K562 (cell line): Measurements from ENCODE around the gene DDX11. TPM values are rescaled to one million over a fixed set of nuclear protein-coding genes. Genes with fewer than 3 reads are reported as not detected.
"Not testable (repeated sequence)": the region's sequence is repeated elsewhere in the genome, so short reads cannot be mapped to it uniquely, and the experiment has no call there.

Experiments
- ATAC-seq: fragments of 200-7000 bp; cut with Tn5 transposase; 3 replicates; pipeline ENCODE4 v1.9.1; 2020; ENCODE audit warnings: moderate library complexity
- BruUV-seq: library from RNA; stranded (reverse); fragments of 400-500 nt; replicated peaks from 2 replicates; lab custom pipeline; 2021; lab: Mats Ljungman, UMichigan
- CTCF ChIA-PET: fragments of 300-600 bp; formaldehyde crosslinking; extraction: SDS; loops from one replicate; lab custom pipeline; 2021; ENCODE audit warnings: low intra/inter-chr PET ratio; lab: Yijun Ruan, JAX
- POLR2A ChIA-PET: fragments of 300-600, 350-650 bp; sonication (Branson Sonifier 250); formaldehyde crosslinking; extraction: SDS; loops from one replicate; lab custom pipeline; 2021; ENCODE audit warnings: antibody characterized with exemption, inconsistent platforms; lab: Yijun Ruan, JAX
- DNase-seq, 4 experiments: peaks; one replicate each; pipeline versions ENCODE4 v3.0.0 to v3.0.0-alpha.2; 2011 to 2018; ENCODE audit warnings: low spot score in 3 of 4, mixed read lengths in 3 of 4; ENCODE audit errors: extremely low read depth in 1 of 4
- FAIRE-seq: peaks from 2 replicates; lab custom pipeline; 2011; peaks lifted over from hg19 to GRCh38; lab: Jason Lieb, UNC
- H2AFZ ChIP-seq: 2 replicates; pipeline ENCODE4 v1.6.0; 2011; ENCODE audit warnings: low read depth, low read length, control low read depth, inconsistent platforms
- H3K27ac ChIP-seq: fragments of 200-600 bp; 3 replicates; pipeline ENCODE4 v1.8.0; 2011; ENCODE audit warnings: low read depth, mild to moderate bottlenecking, control low read depth, inconsistent platforms, low read length, moderate library complexity, mixed read lengths; ENCODE audit errors: extremely low read depth
- H3K27me3 ChIP-seq, 2 experiments: fragments of 300-600 bp in 1 of 2; 2 replicates in 1 of 2; 3 replicates in 1 of 2; pipeline versions ENCODE4 v1.6.0 to v1.8.0; 2011; ENCODE audit warnings: inconsistent platforms in 2 of 2, low read length in 2 of 2, mild to moderate bottlenecking in 1 of 2, mixed read lengths in 1 of 2, moderate library complexity in 1 of 2; ENCODE audit not compliant: control insufficient read depth in 2 of 2, insufficient read depth in 2 of 2
- H3K36me3 ChIP-seq: fragments of 300-600 bp; 3 replicates; pipeline ENCODE4 v1.8.0; 2011; ENCODE audit warnings: mild to moderate bottlenecking, low read length, inconsistent platforms; ENCODE audit not compliant: control insufficient read depth, insufficient read depth
- H3K4me1 ChIP-seq, 2 experiments: fragments of 200-600 bp in 1 of 2; replicated peaks in 1 of 2; 2 replicates in 1 of 2; 3 replicates in 1 of 2; pipeline versions ENCODE4 v1.5.1 to v1.8.0; 2011; ENCODE audit warnings: inconsistent platforms in 2 of 2, low read length in 2 of 2, mild to moderate bottlenecking in 1 of 2, mixed read lengths in 1 of 2, moderate library complexity in 1 of 2; ENCODE audit not compliant: control insufficient read depth in 2 of 2, insufficient read depth in 2 of 2
- H3K4me2 ChIP-seq: 2 replicates; pipeline ENCODE4 v1.6.1; 2011; ENCODE audit warnings: low read length, control low read depth, inconsistent platforms, mixed read lengths; ENCODE audit not compliant: insufficient read depth
- H3K4me3 ChIP-seq: fragments of 200-600 bp; sonication (generic), shearing (Covaris generic); 2 replicates; pipeline ENCODE4 v1.5.1; 2016; ENCODE audit warnings: control low read depth, inconsistent platforms
- H3K79me2 ChIP-seq: fragments of 200-600 bp; 3 replicates; pipeline ENCODE4 v1.8.0; 2011; ENCODE audit warnings: low read length, inconsistent platforms; ENCODE audit not compliant: control insufficient read depth, insufficient read depth
- H3K9ac ChIP-seq, 2 experiments: 2 replicates each; pipeline versions ENCODE4 v1.6.0 to v1.6.1; 2011; ENCODE audit warnings: low read depth in 2 of 2, low read length in 2 of 2, control low read depth in 1 of 2, inconsistent platforms in 1 of 2, mild to moderate bottlenecking in 1 of 2, mixed read lengths in 1 of 2; ENCODE audit not compliant: insufficient read depth in 1 of 2
- H3K9me1 ChIP-seq: one replicate; pipeline ENCODE4 v1.6.0; 2011; ENCODE audit warnings: inconsistent platforms, mild to moderate bottlenecking, low read length, moderate library complexity; ENCODE audit not compliant: control insufficient read depth, insufficient read depth
- H3K9me3 ChIP-seq: replicated peaks from 2 replicates; pipeline ENCODE4 v1.5.1; 2011; ENCODE audit warnings: low read depth, low read length, inconsistent platforms; ENCODE audit not compliant: control insufficient read depth, insufficient read depth
- H4K20me1 ChIP-seq: replicated peaks from 2 replicates; pipeline ENCODE4 v1.6.1; 2011; ENCODE audit warnings: low read length, inconsistent platforms, mixed read lengths; ENCODE audit not compliant: control insufficient read depth, insufficient read depth
- CEBPB ChIP-seq: fragments of 450-650 bp; IDR thresholded peaks from 2 replicates; pipeline ENCODE4 v1.6.1; 2016; ENCODE audit warnings: missing genetic modification characterization, missing compliant biosample characterization
- WGBS: fragments of 100-300 bp; shearing (Covaris generic); methylation state at CpG from one replicate; pipeline ENCODE4 v1.1.6; 2016; ENCODE audit warnings: low coverage, mixed read lengths; ENCODE audit not compliant: insufficient coverage; ENCODE audit errors: missing lambda C conversion rate; 5-methylcytosine and 5-hydroxymethylcytosine counted together
- in situ Hi-C: fragments of 300-500 bp; cut with MboI; formaldehyde crosslinking; loops from 4 replicates; pipeline ENCODE4 v1.15.0; 2018; ENCODE audit warnings: inconsistent platforms, mixed read lengths
- intact Hi-C: fragments of 100-400 bp; cut with micrococcal nuclease; formaldehyde crosslinking; loops from 2 replicates; pipeline ENCODE4 v1.14.2; 2022
- polyA plus RNA-seq, 8 experiments: library from polyadenylated mRNA; depleted of rRNA in 4 of 8; stranded (reverse) in 5 of 8; unstranded in 3 of 8; fragments of >200 nt; fragmentation: Nextera tagmentation in 2 of 8; fragmentation: Illumina TruSeq in 1 of 8; extraction: Ambion mirVana in 2 of 8; extraction: Trizol in 1 of 8; gene quantifications; 2 replicates each; pipeline versions ENCODE4 v1.2.1 to v1.2.3, GENCODE V29; 2011 to 2014; ENCODE audit warnings: inconsistent platforms in 1 of 8, missing spikeins in 1 of 8
- total RNA-seq, 7 experiments: library from RNA; depleted of rRNA in 6 of 7; stranded (reverse); fragments of >200 nt in 6 of 7; fragmentation: Illumina TruSeq in 2 of 7; extraction: Trizol in 2 of 7; gene quantifications; 2 replicates each; pipeline versions ENCODE4 v1.2.1 to v1.2.3, GENCODE V29; 2011 to 2021; ENCODE audit warnings: low replicate concordance in 1 of 7

DDX11 gene
- total and polyA plus RNA-seq, 9 of the 15 experiments (the other 6 are each of a cell fraction or from before 2014, with no cell fraction given): 3.6 to 93.2 (median 42.5) TPM

- FAIRE-seq, H2AFZ ChIP-seq, H3K27me3 ChIP-seq, POLR2A ChIA-PET, H3K9me1 ChIP-seq, H3K27ac ChIP-seq, H3K36me3 ChIP-seq, H3K9ac ChIP-seq, CTCF ChIA-PET, H3K4me2 ChIP-seq, DNase-seq, ATAC-seq, BruUV-seq, H3K4me3 ChIP-seq, H4K20me1 ChIP-seq, H3K9me3 ChIP-seq, H3K79me2 ChIP-seq: not testable (repeated sequence)
- intact Hi-C loops: loop anchor here (5.0 kb wide), 1 partner anchor 122 kb away; no protein-coding TSS in a partner anchor
- WGBS: 12% methylated on average over 3 of the region's 3 CpGs
- in situ Hi-C loops: loop anchor here (5.0 kb wide), 1 partner anchor 102 kb away; no protein-coding TSS in a partner anchor
- peaks cover 0 to 25% of the 10 kb centered on the region in 2 experiments; a peak in 2 of 5 replicates for H3K4me1 ChIP-seq
- peak; percentile 58; the same call in 1 of the 2 replicates for TF ChIP-seq CEBPB (tag)
Observed at GRCh38 chr12:31115092-31115601, 41.5 kb downstream of the DDX11 start.

- H3K9me1 ChIP-seq, FAIRE-seq, H3K79me2 ChIP-seq, DNase-seq, H3K9me3 ChIP-seq, H3K27me3 ChIP-seq, H2AFZ ChIP-seq, BruUV-seq, H3K9ac ChIP-seq, POLR2A ChIA-PET, H3K4me3 ChIP-seq, H3K36me3 ChIP-seq, H3K4me2 ChIP-seq, H3K27ac ChIP-seq, H4K20me1 ChIP-seq: not testable (repeated sequence)
- intact Hi-C loops: loop anchor here (5.0 kb wide), 1 partner anchor 120 kb away; no protein-coding TSS in a partner anchor
- CTCF ChIA-PET: interaction anchor here (0.7 to 1.8 kb wide), 2 partner anchors 101 to 155 kb away, joined by 3 to 11 read pairs; no protein-coding TSS in a partner anchor
- H3K4me1 ChIP-seq: peaks cover 0 to 30% of the 10 kb centered on the region in 2 experiments; a peak in 2 of 5 replicates
- ATAC-seq: peak; percentile 25
- WGBS: 20% methylated on average over 7 of the region's 7 CpGs
- in situ Hi-C loops: loop anchor here (5.0 kb wide), 1 partner anchor 100 kb away; no protein-coding TSS in a partner anchor
Observed at GRCh38 chr12:31116846-31117202, 43.2 kb downstream of the DDX11 start.
